ENCODE results near the gene KCND2.
"Not testable (repeated sequence)": the region's sequence is repeated elsewhere in the genome, so short reads cannot be mapped to it uniquely, and the experiment has no call there.

KCND2 gene

DNA sequence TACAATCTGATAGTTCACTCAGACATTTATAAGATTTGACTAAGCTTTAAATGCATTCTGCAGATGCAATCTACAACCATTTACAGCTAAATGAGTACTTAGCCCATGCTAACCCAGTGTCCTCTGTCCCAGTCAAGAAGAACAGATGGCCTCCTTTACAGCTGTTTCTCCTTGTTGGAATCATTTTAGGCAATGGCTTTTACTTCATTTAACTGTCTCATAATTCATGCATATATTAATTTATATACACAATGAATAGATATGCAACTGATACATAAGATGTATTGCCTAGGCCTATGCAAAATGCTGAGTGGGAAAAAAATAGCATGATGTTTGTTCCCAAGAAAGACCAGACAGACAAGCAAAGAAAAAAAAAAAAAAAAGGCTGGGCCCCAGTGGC lies 502.8 kb downstream of the KCND2 start:
- peak; percentile 77 for DNase-seq

DNA sequence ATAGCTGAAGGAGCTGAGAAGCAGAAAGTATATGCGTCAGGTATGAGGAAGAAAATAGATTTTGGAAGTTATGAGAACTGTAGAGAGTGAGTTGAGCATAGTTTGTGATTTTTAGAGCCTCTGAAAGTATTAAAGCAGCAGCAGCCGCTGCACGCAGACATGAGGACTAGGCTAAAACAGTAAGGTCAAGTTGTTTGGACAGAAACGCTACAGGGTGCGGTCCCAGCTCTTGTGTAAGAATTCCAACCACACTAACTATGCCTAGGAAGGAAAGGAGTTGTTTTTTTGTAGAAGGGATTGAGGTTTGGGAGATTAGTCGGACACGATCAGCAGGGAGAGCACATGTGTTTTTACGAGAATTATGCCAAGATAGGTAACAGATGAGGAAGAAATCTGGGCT lies 506.1 kb downstream of the KCND2 start:
- not testable (repeated sequence) for DNase-seq

GRCh38 chr7:120780451-120780850 lies 507.5 kb downstream of the KCND2 start:
- DNase-seq, result not testable (repeated sequence)

GRCh38 chr7:120780938-120781337 lies 508.0 kb downstream of the KCND2 start:
- no peak for DNase-seq

DNA sequence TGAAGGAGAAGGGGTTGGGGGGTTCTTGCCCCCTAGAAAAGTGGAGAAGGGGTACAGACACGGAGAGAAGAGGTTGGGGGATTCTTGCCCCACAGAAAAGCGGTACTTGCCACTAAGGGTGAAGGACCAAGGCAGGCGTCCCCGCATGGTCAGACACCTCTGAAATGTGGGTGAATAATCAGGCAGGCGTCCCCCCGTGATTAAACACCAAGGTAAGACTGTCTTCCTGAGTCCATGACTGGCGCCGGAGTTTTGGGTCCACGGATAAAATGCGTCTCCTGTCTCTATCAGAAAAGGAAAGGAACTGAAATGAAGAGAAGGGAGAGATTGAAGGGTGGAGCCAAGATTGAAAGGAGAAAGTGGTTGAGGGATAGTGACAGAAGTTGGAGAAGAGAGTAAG lies 508.9 kb downstream of the KCND2 start:
- not testable (repeated sequence) for DNase-seq

DNA sequence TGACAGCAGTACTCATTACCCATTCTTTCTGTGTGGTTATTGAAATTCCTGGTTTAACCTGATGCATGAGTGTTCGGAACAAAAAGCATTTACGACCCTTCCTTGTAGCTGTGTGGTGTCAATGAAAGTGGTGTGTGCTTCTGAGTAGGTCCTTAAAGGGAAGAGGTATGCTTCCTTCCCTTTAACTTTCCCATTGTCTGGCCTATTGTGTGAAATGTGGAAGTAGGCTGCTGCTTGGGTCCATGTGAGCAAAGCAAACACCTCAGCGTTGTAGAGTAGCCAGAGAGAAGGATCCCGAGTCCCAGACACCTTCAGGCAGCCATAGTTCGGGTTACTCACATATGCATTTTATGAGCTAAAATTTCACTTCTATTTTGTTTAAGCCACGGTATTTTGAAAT lies 510.3 kb downstream of the KCND2 start:
- DNase-seq, result no peak

DNA sequence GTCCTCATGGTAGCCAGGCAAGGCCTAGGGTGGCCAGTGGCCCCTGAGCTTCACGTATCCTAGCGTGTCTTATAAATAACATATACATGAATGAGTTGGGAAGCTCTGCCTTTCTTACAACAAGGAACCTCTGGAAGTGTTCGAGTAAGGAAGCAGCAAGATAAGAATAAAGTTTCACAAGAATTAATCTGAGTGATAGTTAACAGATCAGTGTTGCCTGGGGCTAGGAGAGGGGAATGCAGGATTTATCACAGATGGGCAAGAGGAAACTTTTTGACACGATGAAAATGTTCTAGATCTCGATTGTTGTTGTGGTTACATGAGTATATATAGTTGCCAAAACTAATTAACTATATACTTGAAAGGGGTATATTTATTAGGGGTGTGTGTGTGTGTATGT lies 510.7 kb downstream of the KCND2 start:
- no peak for DNase-seq

GRCh38 chr7:120785095-120785494 lies 512.1 kb downstream of the KCND2 start:
- peak; percentile 57 for DNase-seq

DNA sequence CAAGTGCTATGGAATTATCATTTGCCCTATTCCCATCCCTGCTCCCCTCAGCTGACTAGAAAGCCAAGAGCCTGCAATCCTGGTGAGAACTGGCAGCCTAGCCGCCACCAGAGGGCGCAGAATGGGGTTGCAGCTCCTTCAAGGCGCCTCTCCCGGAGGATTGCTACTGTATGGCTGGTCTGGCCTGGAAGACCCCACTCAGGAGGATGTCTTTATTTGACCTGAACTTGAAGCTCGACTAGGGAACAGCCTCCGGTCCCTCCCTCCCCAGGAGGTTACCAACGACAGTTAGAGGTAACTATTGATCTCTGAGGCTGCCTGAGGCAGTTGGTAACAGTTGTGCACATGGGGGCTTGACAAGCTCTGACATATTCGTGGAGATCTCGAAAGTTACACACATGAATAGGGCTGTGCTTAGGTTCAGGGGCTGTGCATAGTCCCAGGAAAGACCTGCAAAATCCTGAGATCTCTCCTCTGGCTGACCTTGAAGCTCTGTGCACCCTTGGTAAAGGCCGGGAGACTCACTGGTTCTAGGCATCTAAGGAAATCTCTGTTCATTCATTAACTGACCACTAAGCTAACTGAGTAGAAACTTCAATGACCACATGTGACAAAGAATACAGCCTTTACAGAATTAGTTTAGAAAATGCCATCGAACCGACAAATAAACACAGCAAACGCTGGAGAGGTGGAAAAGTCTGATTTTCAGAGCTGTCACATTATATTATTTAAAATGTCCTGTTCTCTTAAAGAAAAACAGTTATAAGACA lies 519.3 kb downstream of the KCND2 start:
- DNase-seq, result peak; percentile 95

GRCh38 chr7:120792861-120793130 lies 519.8 kb downstream of the KCND2 start:
- peak; percentile 46 for DNase-seq

GRCh38 chr7:120793213-120793936 lies 520.4 kb downstream of the KCND2 start:
- peak; percentile 58 for DNase-seq

- DNase-seq, result peak; percentile 96
These were observed 521.2 kb downstream of the KCND2 start for GRCh38 chr7:120794106-120794729.

DNA sequence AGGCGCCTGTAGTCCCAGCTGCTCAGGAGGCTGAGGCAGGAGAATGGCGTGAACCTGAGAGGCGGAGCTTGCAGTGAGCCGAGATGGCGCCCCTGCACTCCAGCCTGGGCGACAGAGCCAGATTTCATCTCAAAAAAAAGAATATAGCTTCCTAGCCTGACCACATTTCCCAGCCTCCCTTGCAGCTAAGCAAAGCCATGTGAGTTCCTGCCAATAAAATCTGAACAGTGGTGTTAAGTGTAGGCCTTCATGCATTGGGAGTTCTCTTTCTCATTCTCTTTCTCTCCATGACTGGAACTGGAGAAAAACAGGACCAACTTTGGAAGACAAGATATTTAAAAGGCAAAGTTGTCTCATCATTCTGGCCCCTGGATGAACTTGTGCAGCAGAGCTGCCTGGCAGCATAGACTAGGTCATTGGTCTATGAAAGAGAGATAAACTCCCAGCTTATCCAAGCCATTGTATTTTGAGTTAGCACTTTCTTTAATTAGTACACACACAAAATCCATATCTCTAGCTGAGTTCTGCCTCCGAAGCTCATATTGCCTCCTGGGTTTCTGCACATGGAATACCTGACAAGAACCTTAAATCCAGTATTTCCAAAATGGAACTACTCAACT lies 524.2 kb downstream of the KCND2 start:
- no peak for DNase-seq

- peak; percentile 27 for DNase-seq
These were observed 526.2 kb downstream of the KCND2 start for GRCh38 chr7:120799147-120799546.

Measured in NCI-H69 (cell line).